HG03575 (cell line): ENCODE measurements around the gene RNPEPL1.

ENCODE experiments used
- ATAC-seq: cut with Tn5 transposase; IDR thresholded peaks from one replicate; pipeline ENCODE4 v1.9.1; 2021; ENCODE audit not compliant: unreplicated experiment, insufficient number of reproducible peaks, low FRiP score; ENCODE audit errors: extremely low read depth

Gene RNPEPL1

GRCh38 chr2:240629619-240629967, 61.3 kb downstream of the RNPEPL1 start:
- ATAC-seq = no peak

DNA sequence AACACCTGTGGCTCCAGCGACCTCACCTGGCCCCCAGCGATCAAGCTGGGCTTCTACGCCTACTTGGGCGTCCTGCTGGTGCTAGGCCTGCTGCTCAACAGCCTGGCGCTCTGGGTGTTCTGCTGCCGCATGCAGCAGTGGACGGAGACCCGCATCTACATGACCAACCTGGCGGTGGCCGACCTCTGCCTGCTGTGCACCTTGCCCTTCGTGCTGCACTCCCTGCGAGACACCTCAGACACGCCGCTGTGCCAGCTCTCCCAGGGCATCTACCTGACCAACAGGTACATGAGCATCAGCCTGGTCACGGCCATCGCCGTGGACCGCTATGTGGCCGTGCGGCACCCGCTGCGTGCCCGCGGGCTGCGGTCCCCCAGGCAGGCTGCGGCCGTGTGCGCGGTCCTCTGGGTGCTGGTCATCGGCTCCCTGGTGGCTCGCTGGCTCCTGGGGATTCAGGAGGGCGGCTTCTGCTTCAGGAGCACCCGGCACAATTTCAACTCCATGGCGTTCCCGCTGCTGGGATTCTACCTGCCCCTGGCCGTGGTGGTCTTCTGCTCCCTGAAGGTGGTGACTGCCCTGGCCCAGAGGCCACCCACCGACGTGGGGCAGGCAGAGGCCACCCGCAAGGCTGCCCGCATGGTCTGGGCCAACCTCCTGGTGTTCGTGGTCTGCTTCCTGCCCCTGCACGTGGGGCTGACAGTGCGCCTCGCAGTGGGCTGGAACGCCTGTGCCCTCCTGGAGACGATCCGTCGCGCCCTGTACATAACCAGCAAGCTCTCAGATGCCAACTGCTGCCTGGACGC, 61.9 kb downstream of the RNPEPL1 start:
- no peak for ATAC-seq
